HCT116 (cell line): ENCODE data around the gene NKX6-2. TPM values are rescaled to one million over a fixed set of nuclear protein-coding genes. Genes with fewer than 3 reads are reported as not detected.

Experiments
- ATAC-seq: fragments of 200-7000 bp; cut with Tn5 transposase; 2 replicates; pipeline ENCODE4 v1.9.1; 2020; ENCODE audit warnings: mild to moderate bottlenecking, moderate library complexity
- BruUV-seq: library from RNA; stranded (reverse); fragments of 400-500 nt; replicated peaks from 2 replicates; lab custom pipeline; 2021; lab: Mats Ljungman, UMichigan
- CTCF ChIA-PET: fragments of 300-600 bp; sonication (Branson Sonifier 250); formaldehyde crosslinking; loops from one replicate; lab custom pipeline; 2021; ENCODE audit warnings: antibody characterized with exemption; lab: Charles Lee
- POLR2A ChIA-PET: fragments of 300-600, 350-600 bp; sonication (Branson Sonifier 250); formaldehyde crosslinking; loops from one replicate; lab custom pipeline; 2021; ENCODE audit warnings: antibody characterized with exemption; lab: Charles Lee
- RAD21 ChIA-PET, 2 experiments: fragments of 300-600 bp; sonication (Branson Sonifier 250); formaldehyde crosslinking; loops; one replicate each; lab custom pipeline; 2023; ENCODE audit warnings: low total read pairs in 2 of 2; ENCODE audit not compliant: uncharacterized antibody in 2 of 2, unreplicated experiment in 2 of 2, low non-redundant PET in 1 of 2; lab: Charles Lee
- DNase-seq: peaks from one replicate; pipeline ENCODE4 v3.0.0-alpha.2; 2010; ENCODE audit warnings: low read depth, low spot score
- H2AFZ ChIP-seq: fragments of 200-600 bp; shearing (Covaris generic), sonication (generic); 2 replicates; pipeline ENCODE4 v1.6.1; 2017; ENCODE audit warnings: low read depth, mixed run types, mixed read lengths, antibody characterized with exemption, low read length; ENCODE audit not compliant: poor library complexity, severe bottlenecking
- H3K27ac ChIP-seq: 2 replicates; pipeline ENCODE4 v1.5.1; 2012; ENCODE audit warnings: low read depth, low read length
- H3K27me3 ChIP-seq: fragments of 200-600 bp; sonication (generic); 2 replicates; pipeline ENCODE4 v1.6.1; 2016; ENCODE audit warnings: mixed run types, low read length, mixed read lengths; ENCODE audit not compliant: insufficient read depth
- H3K36me3 ChIP-seq, 2 experiments: fragments of 200-500 bp in 1 of 2; fragments of 200-600 bp in 1 of 2; sonication (Bioruptor generic) in 1 of 2; sonication (generic) in 1 of 2; 2 replicates each; pipeline versions ENCODE4 v1.5.1 to v1.6.1; 2014 to 2016; ENCODE audit warnings: low read length in 2 of 2, inconsistent platforms in 1 of 2, mixed read lengths in 1 of 2, mixed run types in 1 of 2; ENCODE audit not compliant: insufficient read depth in 2 of 2, control insufficient read depth in 1 of 2
- H3K4me1 ChIP-seq, 2 experiments: fragments of 200-600 bp in 1 of 2; sonication (generic) in 1 of 2; 2 replicates each; pipeline versions ENCODE4 v1.5.1 to v1.6.1; 2012 to 2017; ENCODE audit warnings: low read length in 2 of 2, inconsistent platforms in 1 of 2, mild to moderate bottlenecking in 1 of 2, mixed read lengths in 1 of 2, mixed run types in 1 of 2, moderate library complexity in 1 of 2; ENCODE audit not compliant: insufficient read depth in 2 of 2, control insufficient read depth in 1 of 2
- H3K4me2 ChIP-seq: fragments of 200-600 bp; sonication (generic); 2 replicates; pipeline ENCODE4 v1.6.1; 2017; ENCODE audit warnings: mixed run types, low read length, mixed read lengths
- H3K4me3 ChIP-seq, 2 experiments: fragments of 200-600 bp in 1 of 2; sonication (generic) in 1 of 2; replicated peaks in 1 of 2; 2 replicates each; pipeline ENCODE4 v1.5.1; 2011 to 2016; ENCODE audit warnings: low read length in 2 of 2, control low read depth in 1 of 2, low read depth in 1 of 2, mild to moderate bottlenecking in 1 of 2, mixed read lengths in 1 of 2, mixed run types in 1 of 2
- H3K79me2 ChIP-seq: fragments of 200-600 bp; sonication (generic); 2 replicates; pipeline ENCODE4 v1.6.1; 2017; ENCODE audit warnings: mild to moderate bottlenecking, mixed run types, low read length, moderate library complexity, mixed read lengths; ENCODE audit not compliant: insufficient read depth
- H3K9ac ChIP-seq: fragments of 200-600 bp; sonication (generic); 2 replicates; pipeline ENCODE4 v1.6.1; 2016; ENCODE audit warnings: low read length, mixed read lengths
- H3K9me2 ChIP-seq: fragments of 200-600 bp; sonication (generic), shearing (Covaris generic); 2 replicates; pipeline ENCODE4 v1.6.1; 2017; ENCODE audit warnings: mixed run types, mild to moderate bottlenecking, moderate library complexity; ENCODE audit not compliant: insufficient read depth
- H3K9me3 ChIP-seq, 2 experiments: fragments of 200-500 bp in 1 of 2; fragments of 200-600 bp in 1 of 2; sonication (Bioruptor generic) in 1 of 2; sonication (generic) in 1 of 2; 2 replicates each; pipeline ENCODE4 v1.6.1; 2014 to 2017; ENCODE audit warnings: low read length in 2 of 2, mixed read lengths in 2 of 2, inconsistent platforms in 1 of 2, low read depth in 1 of 2, mild to moderate bottlenecking in 1 of 2, mixed run types in 1 of 2, moderate library complexity in 1 of 2; ENCODE audit not compliant: control insufficient read depth in 1 of 2, insufficient read depth in 1 of 2
- H4K20me1 ChIP-seq: fragments of 200-600 bp; sonication (generic), shearing (Covaris generic); 2 replicates; pipeline ENCODE4 v1.6.1; 2017; ENCODE audit warnings: mixed run types, mild to moderate bottlenecking, moderate library complexity; ENCODE audit not compliant: insufficient read depth
- ATF3 ChIP-seq: IDR thresholded peaks from 2 replicates; pipeline ENCODE4 v1.6.1; 2012
- CEBPB ChIP-seq: IDR thresholded peaks from 2 replicates; pipeline ENCODE4 v1.6.1; 2012; ENCODE audit warnings: low read depth
- CTCF ChIP-seq, 3 experiments: fragments of 200-600 bp in 1 of 3; sonication (generic) in 1 of 3; IDR thresholded peaks in 2 of 3; conservative IDR thresholded peaks in 1 of 3; 2 replicates each; pipeline ENCODE4 v1.5.1; 2012 to 2017; ENCODE audit warnings: low read depth in 2 of 3, low read length in 2 of 3, antibody characterized with exemption in 1 of 3, borderline replicate concordance in 1 of 3, control low read depth in 1 of 3, mild to moderate bottlenecking in 1 of 3, mixed read lengths in 1 of 3, mixed run types in 1 of 3, moderate library complexity in 1 of 3; ENCODE audit not compliant: insufficient read depth in 1 of 3
- ELF1 ChIP-seq: IDR thresholded peaks from 2 replicates; pipeline ENCODE4 v1.6.1; 2012; ENCODE audit warnings: low read depth, borderline replicate concordance
- EZH2 ChIP-seq: fragments of 200-600 bp; sonication (generic); IDR thresholded peaks from 2 replicates; pipeline ENCODE4 v1.6.1; 2017; ENCODE audit warnings: antibody characterized with exemption, mixed run types
- JUND ChIP-seq: IDR thresholded peaks from 2 replicates; pipeline ENCODE4 v1.6.1; 2012
- MAX ChIP-seq: IDR thresholded peaks from 2 replicates; pipeline ENCODE4 v1.6.1; 2012
- POLR2A ChIP-seq: IDR thresholded peaks from 2 replicates; pipeline ENCODE4 v1.7.0; 2011; ENCODE audit warnings: borderline replicate concordance; ENCODE audit not compliant: insufficient read depth, insufficient read length; ENCODE audit errors: extremely low read depth
- POLR2AphosphoS5 ChIP-seq: IDR thresholded peaks from 2 replicates; pipeline ENCODE4 v1.6.1; 2011; ENCODE audit warnings: mild to moderate bottlenecking, low read depth, low read length, moderate library complexity
- RAD21 ChIP-seq: IDR thresholded peaks from 2 replicates; pipeline ENCODE4 v1.6.1; 2012; ENCODE audit warnings: low read depth, mild to moderate bottlenecking
- SP1 ChIP-seq: IDR thresholded peaks from 2 replicates; pipeline ENCODE4 v1.6.1; 2012; ENCODE audit warnings: low read depth
- ZFX ChIP-seq: fragments of 450-650 bp; IDR thresholded peaks from 2 replicates; pipeline ENCODE4 v1.6.1; 2017
- ZNF274 ChIP-seq: fragments of 200-500 bp; sonication (Bioruptor generic); IDR thresholded peaks from 2 replicates; pipeline ENCODE4 v1.6.1; 2014; ENCODE audit warnings: mild to moderate bottlenecking, low read depth, low read length, inconsistent platforms
- intact Hi-C: fragments of 100-400 bp; cut with micrococcal nuclease; formaldehyde crosslinking; loops from 2 replicates; pipeline ENCODE4 v1.10.0; 2022
- total RNA-seq: library from RNA; stranded (reverse); gene quantifications from one replicate; pipeline ENCODE4 v1.2.1, GENCODE V29; 2021; ENCODE audit not compliant: unreplicated experiment

NKX6-2 gene
- total RNA-seq, 1 experiment from 2014 or later, result not detected

- Histone ChIP-seq H3K36me3 (no peaks in the 10 kb centered on the region), H3K4me3 (no peak overlapping the region), H4K20me1 (no peaks in the 10 kb centered on the region), H3K9me2 (no peaks in the 10 kb centered on the region), H2AFZ (no peak overlapping the region), H3K4me2 (no peak overlapping the region), H3K79me2 (no peaks in the 10 kb centered on the region), H3K9ac (no peak overlapping the region)
- ChIA-PET POLR2A (no interaction called here), RAD21 (no interaction called here), CTCF (no interaction called here)
- ATAC-seq (no peak), DNase-seq (no peak)
- intact Hi-C loops, result no loop called here
- TF ChIP-seq POLR2A, result no peak
- TF ChIP-seq ATF3, result no peak
- no peak for TF ChIP-seq RAD21
- TF ChIP-seq MAX, result no peak
- TF ChIP-seq ELF1, result no peak
- TF ChIP-seq POLR2AphosphoS5, result no peak
- TF ChIP-seq CEBPB, result no peak
- TF ChIP-seq SP1, result no peak
- no peak for TF ChIP-seq ZNF274
- TF ChIP-seq CTCF (IDR thresholded peaks at IDR 0.05 in 2 of 3, conservative IDR thresholded peaks at IDR 0.05 in 1 of 3; ENCODE audit: borderline replicate concordance in 1 of 3, insufficient read depth in 1 of 3, low read depth in 2 of 3, low read length in 2 of 3), result no peak
- no peak for TF ChIP-seq EZH2
- no peak for TF ChIP-seq JUND
- no peak for TF ChIP-seq ZFX
- TF ChIP-seq, all 23 proteins: peak for 0
- Histone ChIP-seq H3K27ac (no peak overlapping the region), H3K4me1 (no peaks in the 10 kb centered on the region), H3K9me3 (no peaks in the 10 kb centered on the region), H3K27me3 (no peaks in the 10 kb centered on the region)
- BruUV-seq, result no TSS peak
Observed at GRCh38 chr10:132813001-132813401, 27.1 kb upstream of the NKX6-2 start.
